C4-2B (cell line): Measurements from ENCODE around the gene INSRR.

Experiments
- CTCF ChIP-seq: fragments of 450-650 bp; conservative IDR thresholded peaks from 2 replicates; pipeline ENCODE4 v1.5.1; 2017; ENCODE audit warnings: mild to moderate bottlenecking
- ZFX ChIP-seq: fragments of 450-650 bp; IDR thresholded peaks from 2 replicates; pipeline ENCODE4 v1.6.1; 2017

- TF ChIP-seq CTCF, result no peak
- TF ChIP-seq ZFX, result no peak
Measured at GRCh38 chr1:156864796-156865195, 5.9 kb upstream of the INSRR start.
